Activated CD8-positive, alpha-beta T cell treated with anti-CD3 and anti-CD28 coated beads for 36 hours (primary cell): Measurements from ENCODE around the gene ARFGEF3. TPM values are rescaled to one million over a fixed set of nuclear protein-coding genes. Genes with fewer than 3 reads are reported as not detected.

ENCODE experiments used
- ATAC-seq: fragments of 200-7000 bp; cut with Tn5 transposase; one replicate; pipeline ENCODE4 v1.10.0; 2021; ENCODE audit warnings: mild to moderate bottlenecking, moderate library complexity
- CTCF ChIA-PET: fragments of 350-600 bp; sonication (Branson Sonifier 250); formaldehyde crosslinking; loops from one replicate; lab custom pipeline; 2021; ENCODE audit warnings: antibody characterized with exemption; lab: Charles Lee
- POLR2A ChIA-PET: fragments of 350-600 bp; sonication (Branson Sonifier 250); formaldehyde crosslinking; loops from one replicate; lab custom pipeline; 2021; ENCODE audit warnings: antibody characterized with exemption; lab: Charles Lee
- DNase-seq: peaks from one replicate; pipeline ENCODE4 v3.0.0-alpha.2; 2020
- H3K27ac Mint-ChIP-seq: one replicate; pipeline ENCODE4 v1.8.0; 2021; ENCODE audit warnings: mild to moderate bottlenecking, mixed read lengths
- H3K27me3 Mint-ChIP-seq: one replicate; pipeline ENCODE4 v1.8.0; 2021; ENCODE audit warnings: mixed read lengths
- H3K36me3 Mint-ChIP-seq: one replicate; pipeline ENCODE4 v1.8.0; 2021; ENCODE audit warnings: low read depth, mixed read lengths
- H3K4me1 Mint-ChIP-seq: one replicate; pipeline ENCODE4 v1.8.0; 2021; ENCODE audit warnings: low read depth, mixed read lengths
- H3K4me3 Mint-ChIP-seq: one replicate; pipeline ENCODE4 v1.8.0; 2021; ENCODE audit warnings: mild to moderate bottlenecking, moderate library complexity, mixed read lengths
- H3K9me3 Mint-ChIP-seq: one replicate; pipeline ENCODE4 v1.8.0; 2021; ENCODE audit warnings: mixed read lengths
- intact Hi-C: fragments of 100-400 bp; cut with micrococcal nuclease; formaldehyde crosslinking; loops from one replicate; pipeline ENCODE4 v1.10.0; 2022
- total RNA-seq, 2 experiments: library from RNA; stranded (reverse); gene quantifications; one replicate each; pipeline ENCODE4 v1.2.3, GENCODE V29; 2021
- TF ChIP-seq, protein P1 (sequence below): fragments of 200-600 bp; IDR thresholded peaks from one replicate; pipeline ENCODE4 v1.8.0; 2022; ENCODE audit warnings: antibody characterized with exemption, mild to moderate bottlenecking

ARFGEF3 gene
- total RNA-seq, 2 experiments from 2014 or later = 1.7 to 1.8 TPM

DNA sequence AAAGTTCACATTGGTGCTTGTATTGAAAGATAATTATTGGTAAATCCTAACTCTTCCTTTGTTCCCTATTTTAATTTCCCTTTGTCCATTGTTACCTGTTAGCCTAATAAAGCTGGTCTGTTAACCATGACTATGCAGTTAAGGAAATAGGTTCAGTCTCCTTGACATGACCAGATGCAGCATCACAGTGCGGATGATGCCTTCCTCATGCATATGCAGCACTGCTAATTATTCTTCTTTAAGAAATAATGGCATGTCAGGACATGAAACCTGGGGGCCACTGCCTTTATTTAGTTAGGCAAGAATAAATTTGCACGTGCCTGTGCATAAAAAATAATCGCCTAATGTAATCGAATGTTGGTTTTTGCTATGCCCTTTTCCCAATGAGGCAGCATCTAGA is 40.1 kb downstream of the ARFGEF3 start:
- TF ChIP-seq, protein P1, sequence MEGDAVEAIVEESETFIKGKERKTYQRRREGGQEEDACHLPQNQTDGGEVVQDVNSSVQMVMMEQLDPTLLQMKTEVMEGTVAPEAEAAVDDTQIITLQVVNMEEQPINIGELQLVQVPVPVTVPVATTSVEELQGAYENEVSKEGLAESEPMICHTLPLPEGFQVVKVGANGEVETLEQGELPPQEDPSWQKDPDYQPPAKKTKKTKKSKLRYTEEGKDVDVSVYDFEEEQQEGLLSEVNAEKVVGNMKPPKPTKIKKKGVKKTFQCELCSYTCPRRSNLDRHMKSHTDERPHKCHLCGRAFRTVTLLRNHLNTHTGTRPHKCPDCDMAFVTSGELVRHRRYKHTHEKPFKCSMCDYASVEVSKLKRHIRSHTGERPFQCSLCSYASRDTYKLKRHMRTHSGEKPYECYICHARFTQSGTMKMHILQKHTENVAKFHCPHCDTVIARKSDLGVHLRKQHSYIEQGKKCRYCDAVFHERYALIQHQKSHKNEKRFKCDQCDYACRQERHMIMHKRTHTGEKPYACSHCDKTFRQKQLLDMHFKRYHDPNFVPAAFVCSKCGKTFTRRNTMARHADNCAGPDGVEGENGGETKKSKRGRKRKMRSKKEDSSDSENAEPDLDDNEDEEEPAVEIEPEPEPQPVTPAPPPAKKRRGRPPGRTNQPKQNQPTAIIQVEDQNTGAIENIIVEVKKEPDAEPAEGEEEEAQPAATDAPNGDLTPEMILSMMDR = no peak
- no peak for DNase-seq
- intact Hi-C loops = no loop called here
- Mint-ChIP-seq H3K4me3 (no peak overlapping the region), H3K27ac (no peak overlapping the region), H3K27me3 (peaks cover 20% of the 10 kb centered on the region), H3K9me3 (no peaks in the 10 kb centered on the region), H3K4me1 (no peaks in the 10 kb centered on the region), H3K36me3 (no peaks in the 10 kb centered on the region)
- POLR2A ChIA-PET = no interaction called here
- ATAC-seq = no peak
- CTCF ChIA-PET = no interaction called here

DNA sequence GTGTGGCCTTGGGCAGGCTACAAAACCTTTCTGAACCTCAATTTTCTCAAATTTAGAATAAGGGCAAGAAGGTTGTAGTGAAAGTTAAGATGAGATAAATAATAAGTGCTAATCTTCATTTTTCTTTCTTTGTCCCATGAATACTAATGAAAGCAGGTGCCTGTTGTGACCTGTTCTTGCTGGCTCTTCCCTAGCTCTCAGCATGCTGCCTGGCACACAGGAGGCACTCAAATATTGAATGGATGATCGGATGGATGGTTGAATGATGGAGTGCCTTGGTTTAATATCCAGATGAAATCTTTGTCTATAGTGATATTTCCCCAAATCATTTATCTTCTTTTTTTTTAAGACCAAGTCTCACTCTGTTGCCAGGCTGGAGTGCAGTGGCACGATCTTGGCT is 41.6 kb downstream of the ARFGEF3 start:
- intact Hi-C loops = no loop called here
- POLR2A ChIA-PET = no interaction called here

DNA sequence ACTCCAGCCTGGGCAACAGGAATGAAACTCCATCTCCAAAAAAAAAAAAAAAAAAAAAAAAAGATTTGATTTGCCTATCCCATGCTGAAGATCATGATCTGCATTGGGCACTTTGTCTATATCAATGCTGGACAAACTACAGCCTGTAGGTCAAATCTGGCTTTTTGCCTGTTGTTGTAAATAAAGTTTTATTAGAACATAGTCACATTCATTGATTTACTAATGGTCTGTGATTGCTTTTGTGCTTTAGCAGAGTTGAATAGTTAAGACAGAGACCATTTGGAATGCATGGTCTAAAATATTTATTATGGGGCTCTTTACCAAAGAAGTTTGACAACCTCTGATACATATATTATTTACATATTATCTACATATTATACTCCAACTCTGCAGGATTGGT is 42.6 kb downstream of the ARFGEF3 start:
- Mint-ChIP-seq H3K27ac (no peak overlapping the region), H3K4me3 (no peak overlapping the region), H3K9me3 (no peaks in the 10 kb centered on the region), H3K36me3 (no peaks in the 10 kb centered on the region), H3K27me3 (peaks cover 18% of the 10 kb centered on the region), H3K4me1 (no peaks in the 10 kb centered on the region)
- TF ChIP-seq, protein P1 = no peak
- no peak for DNase-seq
- POLR2A ChIA-PET = no interaction called here
- intact Hi-C loops = no loop called here
- CTCF ChIA-PET = no interaction called here
- no peak for ATAC-seq

More for the DNA sequence above, 41.6 kb downstream of the ARFGEF3 start:
- Mint-ChIP-seq H3K4me1 (no peaks in the 10 kb centered on the region), H3K27me3 (peaks cover 20% of the 10 kb centered on the region), H3K4me3 (no peak overlapping the region), H3K27ac (no peak overlapping the region), H3K9me3 (no peaks in the 10 kb centered on the region), H3K36me3 (no peaks in the 10 kb centered on the region)
- CTCF ChIA-PET = no interaction called here
- ATAC-seq (no peak), DNase-seq (no peak)
- TF ChIP-seq, protein P1 = no peak

DNA sequence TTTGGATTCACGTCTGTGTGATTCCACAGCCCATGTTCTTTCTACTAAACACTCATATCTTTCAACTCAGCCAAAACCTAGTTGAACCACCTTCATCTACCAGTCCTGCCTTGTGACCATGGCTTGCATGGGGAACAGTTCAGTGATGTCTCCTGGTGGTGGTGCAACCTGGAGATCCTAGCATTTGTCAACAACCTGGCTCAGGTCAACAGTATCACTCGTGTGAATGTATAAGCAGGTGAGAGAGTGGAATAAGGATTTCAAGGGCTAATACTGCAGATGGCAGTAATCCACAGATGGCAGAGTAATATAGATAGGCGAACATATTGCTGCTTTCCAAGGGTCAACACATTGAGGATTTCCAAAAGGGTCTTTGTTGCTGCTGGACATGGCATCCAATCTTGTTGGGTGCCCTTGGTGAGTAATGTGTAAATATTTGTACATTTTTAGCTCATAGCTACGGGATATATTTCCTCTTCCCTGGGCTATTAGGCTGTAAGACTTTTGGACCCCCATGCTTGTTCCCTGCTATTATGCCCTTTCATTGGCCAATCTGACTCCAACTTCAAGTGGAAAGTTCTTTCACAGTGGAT is 43.1 kb downstream of the ARFGEF3 start:
- ATAC-seq = no peak
- no peak for DNase-seq
- ChIA-PET POLR2A (no interaction called here), CTCF (no interaction called here)
- Mint-ChIP-seq H3K4me3 (no peak overlapping the region), H3K9me3 (no peaks in the 10 kb centered on the region), H3K27ac (no peak overlapping the region), H3K36me3 (no peaks in the 10 kb centered on the region), H3K4me1 (no peaks in the 10 kb centered on the region), H3K27me3 (peaks cover 18% of the 10 kb centered on the region)
- intact Hi-C loops = no loop called here
- TF ChIP-seq, protein P1 = no peak

DNA sequence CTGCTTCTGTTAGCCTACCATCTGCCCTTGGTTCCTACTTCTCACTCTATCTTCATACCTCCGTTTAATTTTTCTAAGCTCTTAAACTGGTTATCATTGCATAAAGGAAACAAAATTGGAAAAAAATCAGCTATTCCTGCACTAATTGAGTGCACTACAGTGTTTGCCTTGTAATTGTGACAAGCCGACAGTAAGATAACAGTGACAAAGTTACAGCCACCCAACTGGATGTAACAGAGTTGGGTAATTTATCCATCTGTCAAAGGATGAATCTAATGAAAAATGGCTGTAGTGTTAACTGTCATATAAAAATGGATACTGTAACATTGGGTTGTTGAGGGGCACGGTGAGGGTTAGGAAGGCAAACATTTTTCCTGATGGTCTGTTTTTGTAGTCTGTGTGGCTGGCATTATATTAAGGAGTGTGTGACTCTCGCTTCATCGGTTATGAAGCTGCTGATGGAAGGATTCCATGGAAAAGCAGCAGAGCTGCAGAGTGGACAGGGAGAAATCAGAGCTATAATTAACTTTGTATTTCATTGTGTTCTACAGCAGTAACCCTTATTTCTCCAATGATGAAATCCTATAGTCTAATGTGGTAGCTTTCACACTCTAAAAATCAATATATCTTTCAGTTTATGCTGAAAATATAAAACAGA is 43.8 kb downstream of the ARFGEF3 start:
- CTCF ChIA-PET = no interaction called here
- POLR2A ChIA-PET = no interaction called here
- Mint-ChIP-seq H3K9me3 (no peaks in the 10 kb centered on the region), H3K27ac (no peak overlapping the region), H3K4me1 (no peaks in the 10 kb centered on the region), H3K27me3 (peaks cover 18% of the 10 kb centered on the region), H3K36me3 (no peaks in the 10 kb centered on the region), H3K4me3 (no peak overlapping the region)
- ATAC-seq (no peak), DNase-seq (no peak)
- intact Hi-C loops = no loop called here
- TF ChIP-seq, protein P1 = no peak
